ENCODE data around the gene SYT2.

DNA sequence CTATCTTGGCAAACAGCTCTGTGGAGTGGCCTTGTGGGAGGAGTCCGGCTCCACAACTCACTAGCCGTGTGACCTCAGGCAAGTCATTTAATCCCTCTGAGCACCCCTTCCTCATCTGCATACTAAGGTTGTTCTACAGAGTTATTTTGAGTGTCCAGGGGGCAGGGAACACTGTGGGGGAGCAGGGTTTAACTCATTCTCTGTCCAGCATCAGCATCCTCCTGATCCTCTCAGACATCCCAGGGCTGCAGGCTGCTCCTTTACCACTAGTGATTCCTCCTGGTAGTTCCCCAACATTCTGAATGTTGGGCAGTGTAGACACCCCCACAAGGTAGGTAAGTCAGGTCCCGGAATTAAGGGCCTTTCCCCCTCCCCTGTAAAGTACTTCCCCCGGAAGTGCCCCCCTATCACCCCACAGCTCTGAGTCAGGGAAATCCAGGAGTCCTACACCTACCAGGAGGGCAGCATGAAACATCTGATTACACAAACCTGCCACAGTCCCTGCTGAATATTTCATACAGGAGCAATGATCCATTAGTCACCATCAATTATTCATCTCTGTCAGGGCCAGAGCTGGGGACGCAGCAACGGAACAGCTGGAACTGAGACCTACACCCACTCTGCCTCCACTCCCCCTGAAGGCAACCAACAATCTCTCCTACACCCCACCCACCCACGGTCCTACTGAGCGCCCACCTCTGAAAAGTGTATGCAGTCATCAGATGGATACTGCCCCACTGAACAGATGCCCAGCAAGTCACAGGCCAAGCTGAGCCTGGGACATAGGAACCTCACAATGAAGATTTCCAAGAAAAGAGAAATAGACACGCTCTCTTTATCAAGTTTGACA, 20.5 kb downstream of the SYT2 start:
- TF ChIP-seq CTCF (IDR thresholded peaks at IDR 0.05), result no peak
- no peak for TF ChIP-seq POLR2A (IDR thresholded peaks at IDR 0.05)

Data from Peyer's patch (tissue), 4 donors.